Epithelial cell of proximal tubule (primary cell): ENCODE measurements around the gene CDH3. TPM values are rescaled to one million over a fixed set of nuclear protein-coding genes. Genes with fewer than 3 reads are reported as not detected.

Experiments used
- DNase-seq: peaks from one replicate; pipeline ENCODE4 v3.0.0-alpha.2; 2011; ENCODE audit warnings: low read depth
- H3K4me3 ChIP-seq: 2 replicates; pipeline ENCODE4 v1.5.1; 2011; ENCODE audit warnings: low read depth, mild to moderate bottlenecking, low read length
- total RNA-seq: library from RNA; depleted of rRNA; stranded (reverse); fragments of >200 nt; gene quantifications from 2 replicates; pipeline ENCODE4 v1.2.3, GENCODE V29; 2015
- TF ChIP-seq, protein P1 (sequence below): conservative IDR thresholded peaks from 2 replicates; pipeline ENCODE4 v1.5.1; 2012; ENCODE audit warnings: low read depth, mild to moderate bottlenecking, low read length

The CDH3 gene
- total RNA-seq, 1 donor from 2014 or later, result 174 TPM

DNA sequence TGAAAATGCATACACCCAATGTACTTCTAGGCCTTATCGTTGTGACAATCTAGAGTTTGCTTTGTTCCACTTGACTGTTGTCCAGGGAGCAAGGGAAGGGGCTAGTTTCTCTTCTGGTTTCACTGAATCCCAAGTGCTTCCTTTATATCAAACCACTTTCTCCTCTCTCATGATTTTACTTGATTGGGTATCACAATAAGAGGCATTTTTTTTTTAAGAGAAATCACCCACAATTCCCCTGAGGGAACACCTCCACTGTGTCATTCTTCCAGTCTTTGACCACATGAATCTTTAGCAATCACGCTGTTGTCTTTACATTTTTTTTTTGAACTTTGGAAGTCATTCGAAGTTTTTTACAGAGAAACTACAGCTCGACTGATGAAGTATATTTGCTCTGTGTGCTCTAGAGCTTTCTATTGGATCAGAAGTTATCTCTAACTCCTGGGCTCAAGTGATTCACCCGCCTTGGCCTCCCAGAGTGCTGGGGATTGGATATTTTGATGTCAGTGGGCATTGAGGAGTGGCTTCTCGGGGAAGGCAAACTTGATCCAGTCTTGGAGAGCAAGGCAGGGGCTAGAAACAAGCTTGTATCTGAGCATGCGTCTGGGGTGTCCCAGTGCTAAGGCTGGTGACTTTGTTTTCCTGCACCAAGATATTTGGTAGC, 95.0 kb downstream of the CDH3 start:
- TF ChIP-seq, protein P1, sequence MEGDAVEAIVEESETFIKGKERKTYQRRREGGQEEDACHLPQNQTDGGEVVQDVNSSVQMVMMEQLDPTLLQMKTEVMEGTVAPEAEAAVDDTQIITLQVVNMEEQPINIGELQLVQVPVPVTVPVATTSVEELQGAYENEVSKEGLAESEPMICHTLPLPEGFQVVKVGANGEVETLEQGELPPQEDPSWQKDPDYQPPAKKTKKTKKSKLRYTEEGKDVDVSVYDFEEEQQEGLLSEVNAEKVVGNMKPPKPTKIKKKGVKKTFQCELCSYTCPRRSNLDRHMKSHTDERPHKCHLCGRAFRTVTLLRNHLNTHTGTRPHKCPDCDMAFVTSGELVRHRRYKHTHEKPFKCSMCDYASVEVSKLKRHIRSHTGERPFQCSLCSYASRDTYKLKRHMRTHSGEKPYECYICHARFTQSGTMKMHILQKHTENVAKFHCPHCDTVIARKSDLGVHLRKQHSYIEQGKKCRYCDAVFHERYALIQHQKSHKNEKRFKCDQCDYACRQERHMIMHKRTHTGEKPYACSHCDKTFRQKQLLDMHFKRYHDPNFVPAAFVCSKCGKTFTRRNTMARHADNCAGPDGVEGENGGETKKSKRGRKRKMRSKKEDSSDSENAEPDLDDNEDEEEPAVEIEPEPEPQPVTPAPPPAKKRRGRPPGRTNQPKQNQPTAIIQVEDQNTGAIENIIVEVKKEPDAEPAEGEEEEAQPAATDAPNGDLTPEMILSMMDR, result no peak
- DNase-seq, result peak; percentile 16
- no peak overlapping the region for H3K4me3 ChIP-seq

GRCh38 chr16:68740628-68741346, 95.7 kb downstream of the CDH3 start:
- DNase-seq, result no peak
- TF ChIP-seq, protein P1, result no peak
- no peak overlapping the region for H3K4me3 ChIP-seq

DNA sequence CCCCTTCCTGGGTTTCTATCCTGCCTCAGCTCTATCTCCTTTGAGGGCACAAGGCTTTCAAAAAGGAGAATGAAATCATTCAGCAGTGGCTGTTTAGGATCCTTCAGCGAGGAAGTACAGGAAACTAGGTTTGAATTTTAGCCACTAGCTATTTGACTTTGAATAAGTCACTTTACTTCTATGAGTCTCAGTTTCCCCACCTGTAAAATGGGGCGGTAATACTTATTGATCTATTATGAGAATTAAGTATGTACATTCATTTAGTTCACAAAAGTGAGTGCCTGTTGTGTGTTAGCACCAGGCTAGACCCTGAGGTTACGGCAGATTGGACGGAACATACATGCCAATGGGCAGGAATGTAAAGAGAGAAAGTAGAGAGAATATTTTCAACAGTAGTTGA, 98.6 kb downstream of the CDH3 start:
- H3K4me3 ChIP-seq, result no peak overlapping the region
- no peak for DNase-seq
- TF ChIP-seq, protein P1, result no peak

DNA sequence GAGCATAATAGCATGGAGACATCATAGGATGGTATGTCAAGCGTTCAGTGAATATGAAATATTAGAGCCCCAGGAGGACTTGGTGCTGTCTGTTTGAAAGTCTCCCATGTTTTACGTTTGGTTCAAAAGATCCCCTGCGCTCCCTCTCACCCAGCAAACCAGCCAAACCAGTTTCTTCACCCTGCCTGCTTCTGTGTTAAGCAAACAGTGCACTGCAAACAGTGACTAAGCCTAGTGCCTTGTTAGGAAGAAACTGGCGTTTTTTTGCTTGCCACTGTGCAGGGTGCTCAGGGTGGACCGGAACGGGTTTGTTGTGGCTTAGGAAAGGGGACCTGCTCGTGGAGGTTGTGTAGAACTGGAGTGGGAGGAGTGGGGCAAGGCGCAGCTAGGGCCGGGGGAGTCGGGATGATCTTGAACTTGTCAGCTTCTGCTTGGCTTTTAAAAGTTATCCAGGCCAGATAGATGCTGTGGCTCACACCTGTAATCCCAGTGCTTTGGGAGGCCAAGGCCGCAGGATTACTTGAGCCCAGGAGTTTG, 99.7 kb downstream of the CDH3 start:
- no peak overlapping the region for H3K4me3 ChIP-seq
- TF ChIP-seq, protein P1, result no peak

DNA sequence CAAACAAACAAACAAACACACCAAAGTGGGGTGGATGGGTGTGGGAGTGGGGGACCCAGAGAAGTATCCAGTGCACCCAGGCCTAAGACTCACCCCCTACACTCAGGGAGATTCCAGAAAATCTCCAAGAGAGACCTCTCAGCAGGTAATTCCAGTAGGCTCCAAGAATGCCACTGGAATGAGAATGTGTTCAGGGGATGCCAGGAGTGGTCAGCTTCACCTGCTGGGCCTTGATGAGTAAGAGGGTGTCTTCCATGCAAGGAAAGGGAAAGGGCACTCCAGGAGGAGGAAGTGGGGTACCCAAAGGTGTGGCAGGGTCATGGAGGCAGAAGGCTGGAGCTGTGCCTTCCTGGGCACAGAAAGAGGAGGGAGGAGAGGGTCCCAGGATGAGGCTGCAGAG, 101.8 kb downstream of the CDH3 start:
- H3K4me3 ChIP-seq, result no peak overlapping the region
- TF ChIP-seq, protein P1, result no peak
- no peak for DNase-seq

More for the DNA sequence above, 99.7 kb downstream of the CDH3 start:
- DNase-seq, result no peak

DNA sequence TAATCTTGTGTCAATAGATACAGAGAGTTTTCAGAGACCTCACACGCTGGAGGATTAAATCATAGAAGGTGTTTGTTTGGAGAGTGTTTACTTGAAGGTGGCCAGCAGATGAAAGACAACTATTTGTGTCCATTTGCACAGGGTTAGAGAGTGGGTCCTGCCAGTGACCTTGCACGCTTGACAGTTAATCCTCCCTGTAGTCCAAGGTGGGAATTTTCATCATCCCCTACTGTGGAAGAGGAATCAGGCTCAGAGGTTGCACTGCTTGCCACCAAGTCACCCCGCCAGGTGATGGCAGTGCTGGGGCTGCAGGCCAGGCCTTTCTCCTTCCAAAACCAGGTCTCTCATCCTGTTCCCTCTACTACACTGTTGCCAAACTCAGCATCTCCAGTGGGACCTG, 104.3 kb downstream of the CDH3 start:
- DNase-seq, result no peak
- no peak overlapping the region for H3K4me3 ChIP-seq
- TF ChIP-seq, protein P1, result peak; percentile 3

Other genes starting within 250 kb of the CDH3 start
- gene SMPD3, start 196.8 kb upstream of the CDH3 start, total RNA-seq, result 0.07 TPM in 1 of 2 replicates, not detected in the other
- gene ZFP90, start 106.0 kb upstream of the CDH3 start, total RNA-seq, result 16.2 and 23.9 TPM in 2 replicates
- 29.2 and 56.8 TPM in 2 replicates for gene CDH1, start 92.0 kb downstream of the CDH3 start, total RNA-seq
- gene TANGO6, start 198.2 kb downstream of the CDH3 start, total RNA-seq, result 20.0 and 30.9 TPM in 2 replicates